ENCODE data around the gene PRND. TPM values are rescaled to one million over a fixed set of nuclear protein-coding genes. Genes with fewer than 3 reads are reported as not detected.

The PRND gene
- total RNA-seq, 4 donors from 2014 or later: 1.0 to 14.9 (median 1.8) TPM; not detected in 1

GRCh38 chr20:4775322-4776078, 53.8 kb downstream of the PRND start:
- H3K9me3 ChIP-seq: no peaks in the 10 kb centered on the region
- intact Hi-C loops (cut with DNase I; ENCODE audit: low total_unique reads): no loop called here
- no peaks in the 10 kb centered on the region for H3K27me3 ChIP-seq
- no peak overlapping the region for H3K27ac ChIP-seq
- TF ChIP-seq POLR2A (IDR thresholded peaks at IDR 0.05) (no peak), CTCF (IDR thresholded peaks at IDR 0.05) (no peak)
- H3K4me1 ChIP-seq: no peaks in the 10 kb centered on the region
- DNase-seq: no peak
- no peaks in the 10 kb centered on the region for H3K36me3 ChIP-seq
- no peak overlapping the region for H3K4me3 ChIP-seq

- TF ChIP-seq CTCF (IDR thresholded peaks at IDR 0.05) (no peak), POLR2A (IDR thresholded peaks at IDR 0.05) (no peak)
- Histone ChIP-seq H3K27me3 (no peaks in the 10 kb centered on the region), H3K9me3 (no peaks in the 10 kb centered on the region), H3K36me3 (no peaks in the 10 kb centered on the region), H3K27ac (no peak overlapping the region), H3K4me1 (no peaks in the 10 kb centered on the region), H3K4me3 (no peak overlapping the region)
- intact Hi-C loops (cut with DNase I; ENCODE audit: low total_unique reads): no loop called here
- no peak for DNase-seq
These were observed 54.4 kb downstream of the PRND start for GRCh38 chr20:4776079-4776630.

Other genes with a start within 250 kb of the PRND start
- gene PRNP, start 35.5 kb upstream of the PRND start, total RNA-seq: 100 to 1,000 TPM; 115 to 192 (median 150) TPM
- gene RASSF2, start 101.7 kb downstream of the PRND start, total RNA-seq: 100 to 1,000 TPM in 1 of 4 donors, 10 to 100 TPM in 3; 17.1 to 130 (median 26.1) TPM